B cell (primary cell): Measurements from ENCODE around the gene EPHA10. TPM values are rescaled to one million over a fixed set of nuclear protein-coding genes. Genes with fewer than 3 reads are reported as not detected.

ENCODE experiments used
- ATAC-seq: fragments of 200-7000 bp; cut with Tn5 transposase; one replicate; pipeline ENCODE4 v1.10.0; 2021; ENCODE audit warnings: low read depth, mild to moderate bottlenecking, moderate number of reproducible peaks, moderate library complexity
- CTCF ChIA-PET: fragments of 350-600 bp; sonication (Branson Sonifier 250); formaldehyde crosslinking; loops from one replicate; lab custom pipeline; 2021; ENCODE audit warnings: antibody characterized with exemption, inconsistent platforms; lab: Charles Lee
- POLR2A ChIA-PET: fragments of 350-600 bp; sonication (Branson Sonifier 250); formaldehyde crosslinking; loops from one replicate; lab custom pipeline; 2021; ENCODE audit warnings: antibody characterized with exemption; lab: Charles Lee
- DNase-seq: peaks from one replicate; pipeline ENCODE4 v3.0.0; 2013
- H2AFZ ChIP-seq: 2 replicates; pipeline ENCODE4 v1.6.1; 2012; ENCODE audit warnings: mild to moderate bottlenecking, low read depth, low read length; ENCODE audit not compliant: insufficient read depth, poor library complexity, severe bottlenecking
- H3K27ac ChIP-seq, 2 donors: 1 replicate in 1 of 2; 2 replicates in 1 of 2; pipeline ENCODE4 v1.5.1; 2012 to 2013; ENCODE audit warnings: low read length in 2 of 2, mild to moderate bottlenecking in 2 of 2, moderate library complexity in 1 of 2
- H3K27me3 ChIP-seq, 4 experiments: fragments of 200-600 bp in 1 of 4; sonication (generic) in 1 of 4; replicated peaks in 1 of 4; 1 replicate in 2 of 4; 2 replicates in 2 of 4; pipeline versions ENCODE4 v1.6.1 to v1.7.0; 2013 to 2016; ENCODE audit warnings: low read length in 3 of 4, mild to moderate bottlenecking in 2 of 4, mixed read lengths in 1 of 4, moderate library complexity in 1 of 4; ENCODE audit not compliant: insufficient read depth in 4 of 4, control insufficient read depth in 3 of 4; ENCODE audit errors: control extremely low read depth in 1 of 4
- H3K36me3 ChIP-seq, 2 experiments: replicated peaks in 1 of 2; 1 replicate in 1 of 2; 2 replicates in 1 of 2; pipeline versions ENCODE4 v1.6.1 to v1.7.1; 2013; ENCODE audit warnings: low read length in 1 of 2; ENCODE audit not compliant: insufficient read depth in 2 of 2, control insufficient read depth in 1 of 2; ENCODE audit errors: control extremely low read depth in 1 of 2, extremely low read depth in 1 of 2
- H3K4me1 ChIP-seq, 2 donors: fragments of 200-600 bp in 1 of 2; sonication (generic) in 1 of 2; 1 replicate in 1 of 2; 2 replicates in 1 of 2; pipeline versions ENCODE4 v1.5.1 to v1.6.1; 2013 to 2017; ENCODE audit warnings: low read length in 2 of 2; ENCODE audit not compliant: control insufficient read depth in 2 of 2, insufficient read depth in 2 of 2
- H3K4me2 ChIP-seq: replicated peaks from 2 replicates; pipeline ENCODE3; 2012; ENCODE audit warnings: mild to moderate bottlenecking, low read depth, low read length; ENCODE audit not compliant: poor library complexity, severe bottlenecking
- H3K4me3 ChIP-seq, 5 experiments: fragments of 200-600 bp in 1 of 5; sonication (generic) in 1 of 5; 1 replicate in 3 of 5; 2 replicates in 2 of 5; pipeline versions ENCODE4 v1.5.1 to v1.7.0; 2011 to 2016; ENCODE audit warnings: low read length in 4 of 5, mild to moderate bottlenecking in 4 of 5, low read depth in 2 of 5, control low read depth in 1 of 5, moderate library complexity in 1 of 5; ENCODE audit not compliant: insufficient read depth in 1 of 5; ENCODE audit errors: control extremely low read depth in 1 of 5, extremely low read depth in 1 of 5
- H3K79me2 ChIP-seq: fragments of 200-600 bp; sonication (generic); one replicate; pipeline ENCODE4 v1.6.0; 2016; ENCODE audit warnings: low read length; ENCODE audit not compliant: control insufficient read depth, insufficient read depth
- H3K9ac ChIP-seq: fragments of 200-600 bp; sonication (generic); 2 replicates; pipeline ENCODE4 v1.6.1; 2017; ENCODE audit warnings: mild to moderate bottlenecking, low read length, moderate library complexity
- H3K9me3 ChIP-seq, 3 donors: one replicate each; pipeline versions ENCODE4 v1.6.1 to v1.7.1; 2013; ENCODE audit warnings: low read length in 2 of 3; ENCODE audit not compliant: control insufficient read depth in 2 of 3, insufficient read depth in 1 of 3; ENCODE audit errors: control extremely low read depth in 1 of 3
- H4K20me1 ChIP-seq: 2 replicates; pipeline ENCODE4 v1.6.0; 2012; ENCODE audit warnings: mild to moderate bottlenecking, low read length; ENCODE audit not compliant: insufficient read depth, control insufficient read depth, poor library complexity, severe bottlenecking
- H3K27ac Mint-ChIP-seq: one replicate; pipeline ENCODE4 v1.8.0; 2021; ENCODE audit warnings: mixed read lengths
- H3K27me3 Mint-ChIP-seq: one replicate; pipeline ENCODE4 v1.8.0; 2021; ENCODE audit warnings: mixed read lengths
- H3K4me1 Mint-ChIP-seq: one replicate; pipeline ENCODE4 v1.8.0; 2021; ENCODE audit warnings: mixed read lengths
- H3K4me3 Mint-ChIP-seq: one replicate; pipeline ENCODE4 v1.8.0; 2021; ENCODE audit warnings: mixed read lengths
- H3K9me3 Mint-ChIP-seq: one replicate; pipeline ENCODE4 v1.8.0; 2022; ENCODE audit warnings: mixed read lengths; ENCODE audit not compliant: insufficient read depth
- CTCF ChIP-seq: fragments of 200-600 bp; IDR thresholded peaks from one replicate; pipeline ENCODE4 v1.8.0; 2022; ENCODE audit warnings: antibody characterized with exemption, mild to moderate bottlenecking
- EZH2 ChIP-seq: IDR thresholded peaks from 2 replicates; pipeline ENCODE4 v1.6.1; 2012; ENCODE audit warnings: borderline replicate concordance, low read depth, mild to moderate bottlenecking, moderate library complexity, low read length; ENCODE audit not compliant: insufficient read depth, poor library complexity, severe bottlenecking
- WGBS: methylation state at CpG from one replicate; pipeline ENCODE4 v1.1.5; 2013; ENCODE audit warnings: missing lambda C conversion rate; ENCODE audit not compliant: insufficient coverage; 5-methylcytosine and 5-hydroxymethylcytosine counted together
- intact Hi-C: fragments of 100-400 bp; cut with micrococcal nuclease; formaldehyde crosslinking; loops from one replicate; pipeline ENCODE4 v1.10.0; 2022
- polyA plus RNA-seq: library from polyadenylated mRNA; depleted of rRNA; stranded (reverse); fragments of >200 nt; gene quantifications from 2 replicates; pipeline ENCODE4 v1.2.3, GENCODE V29; 2012
- total RNA-seq, 2 donors: library from RNA; stranded (reverse); fragments of 120-200 nt in 1 of 2; gene quantifications; 1 replicate in 1 of 2; 2 replicates in 1 of 2; pipeline versions ENCODE4 v1.2.3 to v1.2.4, GENCODE V29; 2013 to 2022

The EPHA10 gene
- total and polyA plus RNA-seq, 2 donors (not counting 1 experiment from before 2014, with no cell fraction given): 0.39 to 0.94 TPM

GRCh38 chr1:37719572-37720195 is 45.2 kb downstream of the EPHA10 start:
- ChIA-PET POLR2A (no interaction called here), CTCF (interaction anchor here (0.5 kb wide), 1 partner anchor 255 kb away, joined by 4 read pairs; no protein-coding TSS in a partner anchor)
- Histone ChIP-seq H3K9ac (no peak overlapping the region), H4K20me1 (no peaks in the 10 kb centered on the region), H3K79me2 (no peaks in the 10 kb centered on the region), H3K27ac (no peak overlapping the region), H3K36me3 (no peaks in the 10 kb centered on the region), H2AFZ (no peak overlapping the region), H3K4me3 (no peak overlapping the region), H3K4me1 (no peaks in the 10 kb centered on the region), H3K4me2 (no peak overlapping the region), H3K9me3 (no peaks in the 10 kb centered on the region), H3K27me3 (peaks cover 0 to 2% (median 0%) of the 10 kb centered on the region in 4 experiments)
- WGBS: 84% methylated on average over 9 of the region's 13 CpGs
- H3K9me3 Mint-ChIP-seq: no peaks in the 10 kb centered on the region
- DNase-seq: no peak
- H3K4me3 Mint-ChIP-seq: no peak overlapping the region
- H3K27me3 Mint-ChIP-seq: peaks cover 9% of the 10 kb centered on the region
- intact Hi-C loops: no loop called here
- no peaks in the 10 kb centered on the region for H3K4me1 Mint-ChIP-seq
- TF ChIP-seq EZH2 (no peak), CTCF (no peak)
- no peak for ATAC-seq
- H3K27ac Mint-ChIP-seq: no peak overlapping the region

GRCh38 chr1:37718901-37719571 is 45.9 kb downstream of the EPHA10 start:
- Histone ChIP-seq H3K4me2 (no peak overlapping the region), H3K36me3 (no peaks in the 10 kb centered on the region), H3K27me3 (peaks cover 0 to 2% (median 0%) of the 10 kb centered on the region in 4 experiments), H4K20me1 (no peaks in the 10 kb centered on the region), H3K4me3 (no peak overlapping the region), H3K9me3 (no peaks in the 10 kb centered on the region), H3K27ac (no peak overlapping the region), H3K79me2 (no peaks in the 10 kb centered on the region), H3K9ac (no peak overlapping the region), H2AFZ (no peak overlapping the region), H3K4me1 (no peaks in the 10 kb centered on the region)
- no peak for DNase-seq
- no peaks in the 10 kb centered on the region for H3K4me1 Mint-ChIP-seq
- intact Hi-C loops: no loop called here
- H3K9me3 Mint-ChIP-seq: no peaks in the 10 kb centered on the region
- H3K4me3 Mint-ChIP-seq: no peak overlapping the region
- ATAC-seq: no peak
- 97% methylated on average over 10 of the region's 15 CpGs for WGBS
- H3K27ac Mint-ChIP-seq: no peak overlapping the region
- POLR2A ChIA-PET: no interaction called here
- CTCF ChIA-PET: no interaction called here
- TF ChIP-seq EZH2: no peak
- no peak for TF ChIP-seq CTCF
- H3K27me3 Mint-ChIP-seq: peaks cover 3% of the 10 kb centered on the region
